MM.1S (cell line): ENCODE data around the gene PMS1.

ENCODE experiments used
- CTCF ChIP-seq: fragments of 300-600 bp; sonication (generic); IDR thresholded peaks from 2 replicates; pipeline ENCODE4 v1.5.1; 2016; ENCODE audit warnings: antibody characterized with exemption, low read length, mixed read lengths
- EZH2phosphoT487 ChIP-seq: fragments of 300-600 bp; sonication (generic); IDR thresholded peaks from 2 replicates; pipeline ENCODE4 v1.6.1; 2018; ENCODE audit warnings: antibody characterized with exemption, low read length

GRCh38 chr2:189756311-189756952 is 27.8 kb upstream of the PMS1 start:
- TF ChIP-seq CTCF (no peak), EZH2phosphoT487 (no peak)
